GM12878 (cell line): Measurements from ENCODE around the gene AP3D1. TPM values are rescaled to one million over a fixed set of nuclear protein-coding genes. Genes with fewer than 3 reads are reported as not detected.

Experiments used
- BCL11A ChIP-seq: IDR thresholded peaks from 2 replicates; pipeline ENCODE4 v1.6.1; 2011; ENCODE audit warnings: low read depth, low read length
- CEBPB ChIP-seq, 2 experiments: fragments of 150-350 bp in 1 of 2; IDR thresholded peaks; 2 replicates each; pipeline ENCODE4 v1.6.1; 2012 to 2014; ENCODE audit warnings: low read depth in 2 of 2, low read length in 2 of 2, borderline replicate concordance in 1 of 2, inconsistent platforms in 1 of 2
- CREB1 ChIP-seq: IDR thresholded peaks from 2 replicates; pipeline ENCODE4 v1.6.1; 2012; ENCODE audit warnings: low read depth, mild to moderate bottlenecking, inconsistent platforms
- CREM ChIP-seq: IDR thresholded peaks from 2 replicates; pipeline ENCODE4 v1.6.1; 2014; ENCODE audit warnings: antibody characterized with exemption, low read depth
- NR2F1 ChIP-seq: fragments of 450-650 bp; conservative IDR thresholded peaks from 2 replicates; pipeline ENCODE4 v1.6.1; 2017; ENCODE audit warnings: mild to moderate bottlenecking
- PAX5 ChIP-seq: IDR thresholded peaks from 2 replicates; pipeline ENCODE4 v1.6.1; 2011; ENCODE audit warnings: low read depth, low read length, borderline replicate concordance
- POLR2AphosphoS2 ChIP-seq: IDR thresholded peaks from 2 replicates; pipeline ENCODE4 v1.6.1; 2011; ENCODE audit warnings: low read depth, mild to moderate bottlenecking, low read length, improper control_type of control experiment, moderate library complexity
- SPI1 ChIP-seq: IDR thresholded peaks from 2 replicates; pipeline ENCODE4 v1.6.1; 2011; ENCODE audit warnings: low read depth, mild to moderate bottlenecking, low read length, moderate library complexity, borderline replicate concordance; ENCODE audit not compliant: insufficient read depth
- polyA plus RNA-seq, 11 experiments: library from polyadenylated mRNA; depleted of rRNA in 4 of 11; unstranded in 6 of 11; stranded (reverse) in 5 of 11; fragments of >200 nt; fragmentation: Nextera tagmentation in 4 of 11; fragmentation: Illumina TruSeq in 1 of 11; extraction: Ambion mirVana in 4 of 11; extraction: Trizol in 1 of 11; gene quantifications; 1 replicate in 1 of 11; 2 replicates in 10 of 11; pipeline versions ENCODE4 v1.2.1 to v1.2.3, GENCODE V29; 2011 to 2016; ENCODE audit warnings: inconsistent platforms in 2 of 11, missing spikeins in 2 of 11, low read depth in 1 of 11
- total RNA-seq, 4 experiments: library from RNA; depleted of rRNA in 3 of 4; stranded (reverse); fragments of >200 nt in 3 of 4; fragmentation: Illumina TruSeq in 1 of 4; extraction: Trizol in 1 of 4; gene quantifications; 2 replicates each; pipeline versions ENCODE4 v1.2.1 to v1.2.3, GENCODE V29; 2013 to 2021
- TF ChIP-seq, protein P1 (sequence below): fragments of 450-650 bp; formaldehyde crosslinking; IDR thresholded peaks from 2 replicates; pipeline ENCODE4 v1.4.0; 2020; ENCODE audit warnings: mild to moderate bottlenecking, moderate library complexity
- TF ChIP-seq, protein P2 (sequence below): fragments of 450-650 bp; IDR thresholded peaks from 2 replicates; pipeline ENCODE4 v1.6.1; 2016; ENCODE audit warnings: mild to moderate bottlenecking
- TF ChIP-seq, protein P3 (sequence below): fragments of 450-650 bp; IDR thresholded peaks from 2 replicates; pipeline ENCODE4 v1.6.1; 2016; ENCODE audit warnings: mild to moderate bottlenecking
- TF ChIP-seq, protein P4 (sequence below): fragments of 450-650 bp; IDR thresholded peaks from 2 replicates; pipeline ENCODE4 v1.6.1; 2016; ENCODE audit warnings: mild to moderate bottlenecking, moderate library complexity, borderline replicate concordance

Gene AP3D1
- total and polyA plus RNA-seq, 10 of the 15 experiments (the other 5 are each of a cell fraction or from before 2014, with no cell fraction given) = 1.5 to 108 (median 59.1) TPM

DNA sequence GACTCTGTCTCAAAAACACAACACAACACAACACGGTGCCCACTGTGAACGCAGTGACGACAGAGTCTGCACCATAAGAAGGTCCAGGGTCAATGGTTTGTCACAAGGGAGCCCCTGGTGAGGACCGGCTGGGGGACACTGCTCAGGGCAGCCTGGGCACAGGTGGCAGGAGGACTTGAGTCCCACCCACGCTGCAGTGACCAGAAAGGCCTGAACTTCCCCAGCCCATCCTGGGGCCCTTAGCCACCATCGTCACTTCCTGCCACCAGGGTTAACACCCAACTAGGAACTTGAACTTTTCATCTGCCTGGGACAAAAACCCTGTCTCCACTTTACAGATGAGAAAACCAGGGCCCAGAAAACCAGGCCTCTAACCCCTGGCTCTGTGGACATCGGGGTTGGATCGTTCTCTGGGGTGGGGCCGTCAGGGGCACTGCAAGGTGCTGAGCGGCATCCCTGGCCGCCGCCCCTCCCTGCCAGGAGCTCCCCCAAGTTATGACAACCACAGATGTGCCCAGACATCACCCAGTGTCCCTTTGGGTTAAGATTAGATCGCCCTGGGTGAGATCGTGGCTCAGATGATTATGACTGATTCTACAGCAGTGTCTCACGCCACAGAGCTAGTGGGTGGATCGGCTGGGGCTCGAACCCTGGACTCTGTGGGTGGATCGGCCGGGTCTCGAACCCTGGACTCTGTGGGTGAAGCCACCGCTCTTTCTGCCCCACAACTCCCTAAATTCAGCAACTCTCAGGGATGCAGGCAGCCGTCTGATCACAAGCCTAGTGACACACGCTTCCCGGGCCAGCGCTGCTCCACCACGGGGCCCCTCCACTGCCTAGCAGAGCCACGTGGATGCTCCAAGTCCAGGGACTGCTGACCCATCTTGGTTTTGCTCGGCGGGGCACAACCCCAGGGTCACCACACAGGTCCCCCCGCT is 69.2 kb downstream of the AP3D1 start (continued):
- TF ChIP-seq, protein P1, sequence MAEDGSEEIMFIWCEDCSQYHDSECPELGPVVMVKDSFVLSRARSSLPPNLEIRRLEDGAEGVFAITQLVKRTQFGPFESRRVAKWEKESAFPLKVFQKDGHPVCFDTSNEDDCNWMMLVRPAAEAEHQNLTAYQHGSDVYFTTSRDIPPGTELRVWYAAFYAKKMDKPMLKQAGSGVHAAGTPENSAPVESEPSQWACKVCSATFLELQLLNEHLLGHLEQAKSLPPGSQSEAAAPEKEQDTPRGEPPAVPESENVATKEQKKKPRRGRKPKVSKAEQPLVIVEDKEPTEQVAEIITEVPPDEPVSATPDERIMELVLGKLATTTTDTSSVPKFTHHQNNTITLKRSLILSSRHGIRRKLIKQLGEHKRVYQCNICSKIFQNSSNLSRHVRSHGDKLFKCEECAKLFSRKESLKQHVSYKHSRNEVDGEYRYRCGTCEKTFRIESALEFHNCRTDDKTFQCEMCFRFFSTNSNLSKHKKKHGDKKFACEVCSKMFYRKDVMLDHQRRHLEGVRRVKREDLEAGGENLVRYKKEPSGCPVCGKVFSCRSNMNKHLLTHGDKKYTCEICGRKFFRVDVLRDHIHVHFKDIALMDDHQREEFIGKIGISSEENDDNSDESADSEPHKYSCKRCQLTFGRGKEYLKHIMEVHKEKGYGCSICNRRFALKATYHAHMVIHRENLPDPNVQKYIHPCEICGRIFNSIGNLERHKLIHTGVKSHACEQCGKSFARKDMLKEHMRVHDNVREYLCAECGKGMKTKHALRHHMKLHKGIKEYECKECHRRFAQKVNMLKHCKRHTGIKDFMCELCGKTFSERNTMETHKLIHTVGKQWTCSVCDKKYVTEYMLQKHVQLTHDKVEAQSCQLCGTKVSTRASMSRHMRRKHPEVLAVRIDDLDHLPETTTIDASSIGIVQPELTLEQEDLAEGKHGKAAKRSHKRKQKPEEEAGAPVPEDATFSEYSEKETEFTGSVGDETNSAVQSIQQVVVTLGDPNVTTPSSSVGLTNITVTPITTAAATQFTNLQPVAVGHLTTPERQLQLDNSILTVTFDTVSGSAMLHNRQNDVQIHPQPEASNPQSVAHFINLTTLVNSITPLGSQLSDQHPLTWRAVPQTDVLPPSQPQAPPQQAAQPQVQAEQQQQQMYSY (CRISPR knock-in tag) = no peak
- TF ChIP-seq PAX5 = no peak
- TF ChIP-seq NR2F1 = peak; percentile 59
- TF ChIP-seq CREM = peak; percentile 67
- TF ChIP-seq, protein P2, sequence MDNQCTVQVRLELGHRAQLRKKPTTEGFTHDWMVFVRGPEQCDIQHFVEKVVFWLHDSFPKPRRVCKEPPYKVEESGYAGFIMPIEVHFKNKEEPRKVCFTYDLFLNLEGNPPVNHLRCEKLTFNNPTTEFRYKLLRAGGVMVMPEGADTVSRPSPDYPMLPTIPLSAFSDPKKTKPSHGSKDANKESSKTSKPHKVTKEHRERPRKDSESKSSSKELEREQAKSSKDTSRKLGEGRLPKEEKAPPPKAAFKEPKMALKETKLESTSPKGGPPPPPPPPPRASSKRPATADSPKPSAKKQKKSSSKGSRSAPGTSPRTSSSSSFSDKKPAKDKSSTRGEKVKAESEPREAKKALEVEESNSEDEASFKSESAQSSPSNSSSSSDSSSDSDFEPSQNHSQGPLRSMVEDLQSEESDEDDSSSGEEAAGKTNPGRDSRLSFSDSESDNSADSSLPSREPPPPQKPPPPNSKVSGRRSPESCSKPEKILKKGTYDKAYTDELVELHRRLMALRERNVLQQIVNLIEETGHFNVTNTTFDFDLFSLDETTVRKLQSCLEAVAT = peak; percentile 58
- TF ChIP-seq, protein P3, sequence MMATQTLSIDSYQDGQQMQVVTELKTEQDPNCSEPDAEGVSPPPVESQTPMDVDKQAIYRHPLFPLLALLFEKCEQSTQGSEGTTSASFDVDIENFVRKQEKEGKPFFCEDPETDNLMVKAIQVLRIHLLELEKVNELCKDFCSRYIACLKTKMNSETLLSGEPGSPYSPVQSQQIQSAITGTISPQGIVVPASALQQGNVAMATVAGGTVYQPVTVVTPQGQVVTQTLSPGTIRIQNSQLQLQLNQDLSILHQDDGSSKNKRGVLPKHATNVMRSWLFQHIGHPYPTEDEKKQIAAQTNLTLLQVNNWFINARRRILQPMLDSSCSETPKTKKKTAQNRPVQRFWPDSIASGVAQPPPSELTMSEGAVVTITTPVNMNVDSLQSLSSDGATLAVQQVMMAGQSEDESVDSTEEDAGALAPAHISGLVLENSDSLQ = no peak
- TF ChIP-seq POLR2AphosphoS2 = peak; percentile 73; the same call in 1 of the 2 replicates
- no peak for TF ChIP-seq BCL11A
- peak; percentile 39; the same call in 1 of the 2 replicates for TF ChIP-seq SPI1
- TF ChIP-seq, protein P4, sequence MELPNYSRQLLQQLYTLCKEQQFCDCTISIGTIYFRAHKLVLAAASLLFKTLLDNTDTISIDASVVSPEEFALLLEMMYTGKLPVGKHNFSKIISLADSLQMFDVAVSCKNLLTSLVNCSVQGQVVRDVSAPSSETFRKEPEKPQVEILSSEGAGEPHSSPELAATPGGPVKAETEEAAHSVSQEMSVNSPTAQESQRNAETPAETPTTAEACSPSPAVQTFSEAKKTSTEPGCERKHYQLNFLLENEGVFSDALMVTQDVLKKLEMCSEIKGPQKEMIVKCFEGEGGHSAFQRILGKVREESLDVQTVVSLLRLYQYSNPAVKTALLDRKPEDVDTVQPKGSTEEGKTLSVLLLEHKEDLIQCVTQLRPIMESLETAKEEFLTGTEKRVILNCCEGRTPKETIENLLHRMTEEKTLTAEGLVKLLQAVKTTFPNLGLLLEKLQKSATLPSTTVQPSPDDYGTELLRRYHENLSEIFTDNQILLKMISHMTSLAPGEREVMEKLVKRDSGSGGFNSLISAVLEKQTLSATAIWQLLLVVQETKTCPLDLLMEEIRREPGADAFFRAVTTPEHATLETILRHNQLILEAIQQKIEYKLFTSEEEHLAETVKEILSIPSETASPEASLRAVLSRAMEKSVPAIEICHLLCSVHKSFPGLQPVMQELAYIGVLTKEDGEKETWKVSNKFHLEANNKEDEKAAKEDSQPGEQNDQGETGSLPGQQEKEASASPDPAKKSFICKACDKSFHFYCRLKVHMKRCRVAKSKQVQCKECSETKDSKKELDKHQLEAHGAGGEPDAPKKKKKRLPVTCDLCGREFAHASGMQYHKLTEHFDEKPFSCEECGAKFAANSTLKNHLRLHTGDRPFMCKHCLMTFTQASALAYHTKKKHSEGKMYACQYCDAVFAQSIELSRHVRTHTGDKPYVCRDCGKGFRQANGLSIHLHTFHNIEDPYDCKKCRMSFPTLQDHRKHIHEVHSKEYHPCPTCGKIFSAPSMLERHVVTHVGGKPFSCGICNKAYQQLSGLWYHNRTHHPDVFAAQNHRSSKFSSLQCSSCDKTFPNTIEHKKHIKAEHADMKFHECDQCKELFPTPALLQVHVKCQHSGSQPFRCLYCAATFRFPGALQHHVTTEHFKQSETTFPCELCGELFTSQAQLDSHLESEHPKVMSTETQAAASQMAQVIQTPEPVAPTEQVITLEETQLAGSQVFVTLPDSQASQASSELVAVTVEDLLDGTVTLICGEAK = peak; percentile 49; the same call in 1 of the 2 replicates
- no peak for TF ChIP-seq CEBPB (IDR thresholded peaks at IDR 0.05; ENCODE audit: borderline replicate concordance in 1 of 2, low read depth in 2 of 2, low read length in 2 of 2)
- TF ChIP-seq CREB1 = peak; percentile 79
